Loucy (cell line): Measurements from ENCODE around the gene VN1R5.

Experiments
- CTCF ChIP-seq: fragments of 200-600 bp; sonication (generic); conservative IDR thresholded peaks from 2 replicates; pipeline ENCODE4 v1.5.1; 2014; ENCODE audit warnings: mild to moderate bottlenecking, antibody characterized with exemption, low read length
- EZH2phosphoT487 ChIP-seq: fragments of 200-600 bp; IDR thresholded peaks from 2 replicates; pipeline ENCODE4 v1.6.1; 2018; ENCODE audit warnings: antibody characterized with exemption, mild to moderate bottlenecking, moderate library complexity, borderline replicate concordance

GRCh38 chr1:247228133-247228532, 27.7 kb upstream of the VN1R5 start:
- TF ChIP-seq CTCF (no peak), EZH2phosphoT487 (no peak)
